HG03575 (cell line): Measurements from ENCODE around the gene PTPRT.

Source experiments
- ATAC-seq: cut with Tn5 transposase; IDR thresholded peaks from one replicate; pipeline ENCODE4 v1.9.1; 2021; ENCODE audit not compliant: unreplicated experiment, insufficient number of reproducible peaks, low FRiP score; ENCODE audit errors: extremely low read depth

The PTPRT gene

DNA sequence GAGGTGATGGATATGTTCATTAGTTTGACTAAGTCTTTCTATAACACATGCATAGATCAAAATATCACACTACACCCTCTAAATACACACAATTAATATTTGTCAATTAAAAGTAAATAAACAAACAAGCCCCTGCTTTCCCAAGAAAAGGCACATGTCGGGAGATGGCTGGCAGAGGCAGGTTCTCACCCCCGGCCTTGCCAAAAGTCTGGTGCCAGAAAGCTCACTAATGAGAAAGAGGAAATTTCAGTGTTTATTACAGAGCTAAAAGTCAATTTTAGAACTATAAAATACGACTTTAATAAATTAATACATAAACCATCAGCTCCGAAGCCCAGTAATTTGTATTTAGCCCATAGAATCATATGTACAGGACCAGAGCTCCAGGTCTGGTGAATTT is 404.7 kb downstream of the PTPRT start:
- no peak for ATAC-seq

DNA sequence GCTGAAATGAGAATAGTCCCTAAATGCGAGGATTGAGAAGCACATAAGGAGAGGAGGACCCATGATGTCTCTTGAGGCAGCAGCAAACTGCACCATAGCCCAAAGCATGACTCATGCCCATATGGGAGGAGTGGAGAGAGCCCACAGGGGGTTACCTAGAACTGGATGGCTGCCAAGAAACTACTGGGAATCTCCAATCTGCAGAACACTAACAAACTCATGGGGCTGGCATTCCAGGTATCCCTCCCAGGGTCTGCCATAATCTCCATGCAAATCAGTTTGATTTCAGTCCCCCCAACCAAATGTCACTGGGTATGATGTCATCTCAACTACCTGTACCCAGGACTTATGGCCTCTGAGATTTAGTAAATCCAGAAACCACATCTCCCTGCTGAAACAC is 410.5 kb downstream of the PTPRT start:
- no peak for ATAC-seq

DNA sequence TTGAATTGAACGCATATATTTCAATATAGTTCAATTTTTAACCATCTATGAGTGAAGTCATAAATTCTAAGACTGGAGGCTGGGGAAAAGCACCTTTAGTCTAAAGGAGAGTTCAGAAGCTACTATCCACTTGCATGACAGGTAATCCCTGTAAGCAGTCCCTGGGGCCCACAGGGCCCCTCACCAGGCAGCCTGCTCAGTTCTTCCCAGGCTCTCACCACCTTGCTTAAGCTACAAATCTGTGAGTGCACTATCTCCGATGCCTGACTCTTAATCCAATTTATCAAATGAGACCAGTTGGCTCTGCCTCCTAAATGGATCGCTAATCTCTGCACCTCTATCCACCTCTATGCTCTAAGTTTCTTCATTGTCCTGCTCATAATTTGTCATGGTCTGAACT is 413.8 kb downstream of the PTPRT start:
- ATAC-seq: no peak

DNA sequence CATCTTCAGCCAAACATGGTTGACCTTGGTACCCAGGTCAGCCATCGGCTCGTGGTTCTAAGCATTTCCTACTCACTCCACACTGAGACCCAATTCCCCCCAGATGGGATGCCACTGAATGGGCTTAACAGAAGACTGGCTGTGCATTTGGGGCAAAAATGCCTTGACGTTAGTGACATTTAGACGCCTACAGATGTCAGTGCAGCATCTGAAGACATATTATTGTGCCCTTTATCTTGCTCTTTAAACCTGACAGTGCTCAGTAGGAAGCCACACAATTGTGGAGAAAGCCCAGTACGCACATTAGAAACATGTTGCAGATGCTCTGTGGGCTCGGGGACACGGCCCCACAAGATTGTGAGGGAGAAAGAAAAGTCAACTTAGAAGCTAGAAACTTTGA is 414.7 kb downstream of the PTPRT start:
- ATAC-seq: no peak

DNA sequence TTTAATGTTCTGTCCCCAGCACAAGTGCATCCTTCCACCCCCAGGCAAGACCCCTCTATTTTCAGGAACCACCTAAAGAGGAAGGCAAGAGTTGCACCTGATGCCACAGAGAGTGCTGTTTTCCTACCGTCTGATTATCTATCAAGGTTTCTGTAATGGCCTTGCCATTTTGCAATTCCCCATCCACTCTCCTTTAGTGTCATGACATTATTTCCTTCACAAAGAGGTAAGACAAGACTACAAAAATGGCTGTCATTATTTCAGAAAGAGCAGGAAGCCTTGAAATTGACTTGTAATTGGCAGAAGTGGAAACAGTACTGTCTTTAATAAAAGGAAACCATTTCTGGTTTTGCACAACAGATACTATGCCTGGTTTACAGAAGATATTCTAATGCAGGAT is 426.7 kb downstream of the PTPRT start:
- no peak for ATAC-seq

DNA sequence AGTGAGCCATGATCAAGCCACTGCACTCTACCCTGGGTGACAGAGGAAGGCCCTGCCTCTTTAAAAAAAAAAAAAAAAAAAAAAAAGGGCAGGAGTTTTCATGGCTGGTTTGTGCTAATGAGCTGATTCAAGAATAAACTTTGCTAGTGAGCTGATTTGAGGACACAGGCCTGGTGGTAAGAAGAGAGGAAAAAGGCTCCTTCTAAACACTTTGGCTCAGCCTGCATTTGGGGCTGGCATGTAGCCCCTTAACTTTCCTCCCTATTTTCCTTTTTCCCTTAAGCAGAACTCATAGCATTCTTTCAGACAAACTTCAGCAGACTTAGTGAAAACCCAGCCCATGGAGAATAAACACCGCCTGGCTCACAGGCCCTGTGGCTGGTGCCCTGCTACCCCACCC is 432.7 kb downstream of the PTPRT start:
- ATAC-seq: no peak

DNA sequence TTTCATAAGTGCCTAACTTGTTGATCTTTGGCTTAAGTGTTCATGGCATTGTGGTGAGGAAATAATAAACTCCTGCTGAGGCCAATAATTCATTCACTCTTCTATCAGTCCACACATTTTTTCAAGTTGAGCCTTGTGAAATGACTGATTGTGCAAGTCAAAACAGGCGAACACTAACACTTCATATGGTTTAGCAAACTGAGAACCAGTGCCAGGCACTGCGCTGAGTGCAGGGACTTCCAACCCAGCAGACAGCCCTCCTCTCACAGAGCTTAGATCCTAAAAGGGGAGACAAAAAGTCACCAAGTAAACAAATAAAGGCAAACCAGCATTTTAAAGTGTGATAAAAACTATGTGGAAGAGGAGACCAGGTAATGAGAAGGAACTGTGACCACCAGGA is 435.0 kb downstream of the PTPRT start:
- ATAC-seq: no peak

DNA sequence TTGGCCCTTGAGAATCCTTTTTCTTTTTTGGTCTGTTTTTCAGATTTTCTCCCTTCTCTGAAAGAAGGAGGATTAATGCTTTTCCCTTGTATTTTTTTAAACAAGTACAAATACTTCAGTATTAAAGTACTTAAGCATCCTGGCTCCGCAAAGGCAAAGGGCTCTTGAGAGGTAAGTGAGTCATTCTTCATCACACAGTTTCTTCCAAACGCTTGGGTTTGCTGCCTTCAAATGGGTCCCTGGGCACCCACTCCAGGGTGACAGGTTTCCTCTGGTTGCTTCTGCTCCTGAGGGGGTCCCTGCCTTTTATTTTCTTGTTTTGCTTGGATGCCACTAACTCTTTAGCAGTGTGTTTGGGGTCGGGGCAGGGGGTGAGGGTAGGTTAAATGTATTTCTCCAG is 437.1 kb downstream of the PTPRT start:
- no peak for ATAC-seq

DNA sequence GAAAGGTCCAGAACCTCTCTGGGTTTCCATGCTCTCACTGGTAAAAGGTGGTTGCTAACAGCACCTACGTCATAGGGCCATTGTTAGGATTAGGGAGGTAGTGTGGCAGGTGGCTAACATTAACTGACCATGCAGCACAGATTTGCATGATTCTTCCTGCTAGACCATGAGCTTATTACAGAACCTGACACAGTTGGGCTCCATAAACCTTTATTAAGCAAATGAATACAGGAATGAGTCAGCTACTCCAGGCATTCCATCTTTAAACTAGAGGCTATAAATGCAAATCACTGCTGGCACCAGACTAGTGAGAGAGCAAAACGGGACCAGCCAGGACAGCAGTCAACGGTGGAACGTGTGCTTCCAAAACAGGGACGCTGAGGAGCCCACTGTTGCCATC is 440.1 kb downstream of the PTPRT start:
- no peak for ATAC-seq

DNA sequence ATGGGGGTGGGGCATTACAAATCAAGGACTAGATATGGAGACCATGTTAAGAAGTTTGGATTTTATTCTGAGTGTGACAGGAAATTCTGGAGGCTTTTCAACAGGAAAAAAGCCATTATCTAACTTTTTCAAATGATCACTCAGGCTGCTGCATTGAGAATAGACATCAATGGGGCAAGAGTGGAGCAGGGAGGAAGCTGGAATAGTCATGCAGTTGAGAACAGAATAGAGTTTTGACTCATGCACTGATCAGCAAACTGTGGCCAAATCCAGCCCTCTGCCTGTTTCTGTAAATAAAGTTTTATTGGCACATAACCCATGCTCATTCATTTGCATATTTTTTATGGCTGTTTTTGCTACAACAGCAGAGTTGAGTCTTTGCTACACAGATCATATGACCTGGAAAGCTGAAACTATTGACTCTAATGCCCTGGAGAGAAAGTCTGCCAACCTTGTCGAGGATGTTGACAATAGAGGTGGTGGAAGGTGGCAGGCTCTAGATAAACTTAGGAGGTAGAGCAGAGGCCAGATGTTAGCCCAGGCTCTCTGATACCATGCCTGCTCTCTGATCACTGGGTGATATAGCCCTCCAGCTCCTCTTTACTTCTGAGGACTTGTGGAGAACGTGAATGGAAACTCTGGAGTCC is 441.8 kb downstream of the PTPRT start:
- ATAC-seq: no peak

DNA sequence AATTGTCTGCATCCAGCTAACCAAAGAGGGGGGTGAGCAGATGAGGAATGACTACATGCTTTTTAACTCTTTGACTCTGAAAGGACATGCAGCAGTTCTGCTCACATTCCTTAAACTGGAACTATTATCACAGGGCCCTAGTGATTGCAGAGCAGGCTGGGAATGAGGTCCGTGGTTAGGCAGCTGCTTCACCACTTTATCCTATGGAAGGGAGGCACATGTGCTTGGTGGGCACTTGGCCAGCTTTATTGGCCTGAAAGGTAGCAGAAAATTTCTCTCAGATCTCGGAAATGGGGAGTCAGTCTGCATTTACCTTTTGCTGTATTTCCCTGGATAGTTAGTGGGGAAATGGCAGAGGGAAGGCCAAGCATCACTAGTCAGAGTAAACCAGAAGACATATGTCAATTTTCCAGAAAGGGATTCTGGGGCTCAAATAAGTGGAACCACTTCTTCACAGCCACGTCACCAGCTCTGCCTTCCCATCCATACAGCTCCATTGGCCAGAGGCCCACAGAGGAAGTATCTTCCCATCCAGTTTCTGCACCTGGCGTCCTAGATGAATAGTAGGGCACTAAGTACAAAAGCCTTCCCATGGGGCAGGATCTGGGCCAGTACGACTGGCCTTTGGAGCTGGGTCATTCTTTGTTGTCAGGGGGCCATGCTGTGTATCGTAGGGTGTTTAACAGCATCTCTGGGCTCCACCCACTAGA is 444.8 kb downstream of the PTPRT start:
- no peak for ATAC-seq

DNA sequence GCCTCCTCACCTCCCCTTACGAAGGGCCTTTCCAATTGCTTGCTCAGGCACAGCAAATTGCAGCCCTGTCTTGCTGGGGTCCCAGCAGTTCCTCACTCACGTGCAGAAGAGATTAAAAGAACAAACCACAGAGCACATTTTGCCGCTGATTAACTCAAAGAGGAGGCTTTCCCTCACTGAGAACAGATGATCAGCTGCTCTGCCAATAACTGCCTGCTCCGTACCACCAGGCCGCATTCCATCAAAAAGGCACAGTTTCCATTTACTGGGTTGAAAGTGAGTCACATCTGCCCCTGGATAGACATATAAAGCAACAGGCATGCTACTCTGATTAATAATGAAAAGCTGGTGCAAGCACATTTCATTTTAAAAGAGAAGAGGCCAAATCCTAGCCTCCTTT is 446.8 kb downstream of the PTPRT start:
- ATAC-seq: no peak

DNA sequence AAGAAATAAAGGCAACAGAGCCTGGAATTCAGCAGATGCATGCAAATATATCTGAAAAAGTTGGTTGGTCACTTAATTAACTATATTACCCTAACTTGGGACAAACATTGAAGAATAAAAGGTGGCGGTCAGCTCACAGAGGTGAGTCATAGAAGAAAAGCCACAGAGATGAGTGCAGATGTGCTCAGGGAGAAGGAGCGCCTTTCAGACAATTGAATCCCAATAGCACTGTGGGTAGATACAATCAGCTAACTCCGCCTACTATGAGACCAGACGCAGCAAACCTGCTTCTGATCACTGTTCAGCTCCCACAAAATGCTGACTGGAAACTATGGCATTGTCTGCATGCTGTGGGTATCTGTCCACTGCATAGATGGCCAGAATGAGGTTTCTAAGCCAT is 447.8 kb downstream of the PTPRT start:
- ATAC-seq: no peak

DNA sequence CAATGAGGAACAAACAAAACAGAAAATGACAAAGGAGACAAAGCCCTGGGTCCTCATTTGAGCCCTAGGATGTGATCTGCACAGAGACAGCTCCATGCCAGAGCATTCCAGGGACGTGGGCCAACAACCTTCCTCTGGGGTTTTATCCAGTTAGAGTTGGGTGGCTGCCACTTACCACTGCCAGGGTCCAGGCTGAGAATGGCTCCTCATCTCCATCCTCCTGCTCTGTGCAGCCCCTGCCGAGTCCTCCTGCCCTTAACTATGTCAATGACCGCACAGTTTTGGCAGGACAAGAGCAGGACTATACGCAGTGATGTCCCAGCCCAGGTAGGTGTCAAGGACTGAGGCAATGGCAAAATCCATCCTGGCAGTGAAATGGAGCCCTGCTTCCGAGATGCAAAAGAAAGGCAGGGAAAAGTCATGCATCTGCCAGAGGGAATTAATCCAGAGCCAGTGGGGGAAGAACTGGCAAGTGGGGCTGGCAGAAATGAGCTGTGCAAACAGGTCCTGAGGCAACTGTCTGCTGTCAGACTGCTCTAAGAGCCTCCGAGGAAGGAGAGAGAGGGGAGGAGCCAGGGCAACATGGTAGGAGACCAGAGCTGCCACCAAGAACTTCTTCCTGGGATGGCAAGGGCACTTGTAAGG is 449.4 kb downstream of the PTPRT start:
- ATAC-seq: no peak

DNA sequence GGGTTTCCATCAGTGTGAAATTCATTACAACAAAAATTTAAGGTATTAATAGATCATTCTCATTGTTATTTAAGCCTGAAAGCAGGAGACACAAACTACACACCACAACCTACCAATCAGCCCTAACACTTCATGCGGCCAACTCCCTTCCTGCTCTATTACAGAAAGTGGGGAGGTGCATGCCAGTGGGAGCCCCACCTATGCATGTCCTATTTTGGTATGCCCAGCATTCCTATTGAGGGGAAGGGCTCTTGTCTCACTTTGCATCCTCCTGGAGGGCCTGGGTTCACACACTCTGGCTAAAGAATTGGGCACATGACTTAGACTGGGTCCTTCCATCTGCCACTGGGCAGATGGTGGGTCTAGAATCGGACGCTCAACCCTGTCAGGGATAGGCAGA is 450.0 kb downstream of the PTPRT start:
- no peak for ATAC-seq

DNA sequence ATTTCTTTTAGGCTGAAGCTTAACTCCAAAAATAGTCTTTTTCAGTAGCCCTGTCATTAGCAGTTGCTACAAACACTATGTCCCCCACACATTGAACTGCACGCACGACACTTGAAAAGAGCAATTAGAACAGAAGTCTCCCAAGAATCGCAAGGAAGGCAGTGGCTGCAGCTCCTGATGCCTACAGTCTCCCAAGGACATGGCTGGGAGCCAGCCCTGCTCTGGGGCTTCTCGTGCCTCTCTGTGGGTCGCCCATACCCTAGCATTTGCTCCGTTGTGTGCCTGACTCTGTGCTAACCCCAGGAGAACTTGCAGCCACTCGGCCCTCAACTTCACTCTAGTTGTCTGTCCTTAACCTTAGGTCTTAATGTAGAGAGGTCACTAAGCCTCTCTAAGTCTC is 454.2 kb downstream of the PTPRT start:
- ATAC-seq: no peak

DNA sequence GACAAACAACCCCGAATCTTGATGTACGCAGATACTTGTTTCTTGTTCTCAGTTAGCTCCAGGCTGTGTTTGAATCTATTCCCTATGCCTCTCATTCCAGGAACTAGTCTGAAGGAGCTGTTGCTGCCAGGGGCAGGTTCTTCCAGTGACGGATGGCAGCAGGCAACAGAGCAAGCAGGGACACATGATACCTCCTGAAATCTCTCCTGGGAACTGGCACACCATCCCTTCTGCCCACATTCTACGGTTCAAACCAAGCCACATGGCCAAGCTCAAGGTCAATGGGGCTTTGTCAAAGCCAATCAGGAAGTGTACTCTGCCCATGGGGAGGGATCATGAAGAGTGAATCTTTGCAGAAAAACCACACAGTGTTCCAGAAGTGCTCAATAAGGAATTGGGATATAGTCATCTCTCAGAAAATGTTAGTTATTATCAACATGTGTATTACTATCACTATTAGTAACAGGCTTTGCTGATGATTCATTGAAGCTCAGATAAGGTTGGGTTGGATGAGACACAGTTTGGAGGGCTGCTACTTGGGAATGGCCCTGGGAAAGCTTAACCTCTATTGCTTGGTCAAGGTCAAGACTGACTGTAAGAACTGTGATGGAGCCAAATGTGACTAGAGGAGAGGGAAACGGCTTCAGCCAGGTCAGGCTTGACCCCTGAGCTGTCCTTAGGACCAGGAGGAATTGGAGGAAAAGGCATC is 454.9 kb downstream of the PTPRT start:
- no peak for ATAC-seq

DNA sequence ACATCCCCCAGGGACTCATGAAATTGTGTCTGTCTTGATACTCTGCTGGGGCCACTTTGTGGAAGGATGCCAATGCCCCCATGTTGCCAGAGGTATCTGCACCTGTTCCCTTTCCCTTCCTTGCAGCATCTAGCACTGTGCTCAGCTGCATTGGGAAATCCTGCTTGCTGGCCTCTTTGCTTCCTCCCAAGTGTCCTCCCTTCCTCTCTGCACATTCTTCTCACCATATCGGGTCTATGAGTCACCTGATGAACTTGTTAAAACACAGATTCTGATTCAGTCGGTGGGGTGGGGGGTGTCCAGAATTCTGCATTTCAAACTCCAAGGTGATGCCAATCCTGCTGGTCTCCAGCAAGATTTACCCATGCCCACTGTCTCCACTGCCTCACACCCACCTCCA is 467.8 kb downstream of the PTPRT start:
- ATAC-seq: no peak

DNA sequence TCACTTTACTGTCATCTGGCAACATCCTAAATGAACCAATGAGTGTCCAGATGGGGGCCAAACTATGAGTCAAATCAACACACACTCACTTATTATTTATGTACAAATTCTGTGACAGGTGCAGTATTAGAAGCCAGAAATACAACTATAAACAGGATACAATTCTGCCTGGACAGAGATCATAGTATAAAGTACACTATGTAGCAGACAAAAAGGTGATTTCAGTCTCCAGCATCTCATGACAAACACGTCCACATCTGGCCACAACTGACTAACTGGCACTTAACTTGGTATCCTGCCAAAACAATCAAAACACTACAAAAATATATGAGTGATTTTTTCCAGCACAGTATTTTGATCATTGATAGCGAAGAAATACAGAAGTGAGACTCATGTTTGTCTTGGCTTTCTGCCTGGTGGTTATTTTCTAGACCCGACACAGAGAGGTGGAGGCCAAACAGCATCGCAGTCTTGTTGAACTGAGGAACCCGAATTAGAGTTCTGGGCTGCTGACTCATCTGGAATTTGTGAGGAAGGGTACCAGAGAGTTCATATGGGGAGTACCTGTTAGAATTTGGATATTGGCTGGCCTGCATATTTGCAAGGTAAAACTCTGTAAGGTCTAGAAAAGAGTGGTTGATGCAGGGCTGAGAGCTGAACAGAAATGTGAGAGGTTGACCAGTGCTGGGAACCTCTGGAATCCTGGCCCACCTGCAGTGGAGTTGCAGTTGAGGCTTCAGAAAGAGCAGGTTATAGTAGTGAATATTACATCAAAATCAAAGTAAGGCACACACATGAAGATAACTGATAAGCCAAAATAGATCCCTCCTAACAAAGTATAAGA is 475.2 kb downstream of the PTPRT start:
- no peak for ATAC-seq
